B cell (primary cell): ENCODE measurements around the gene TRAPPC1. TPM values are rescaled to one million over a fixed set of nuclear protein-coding genes. Genes with fewer than 3 reads are reported as not detected.

ENCODE experiments used
- ATAC-seq: fragments of 200-7000 bp; cut with Tn5 transposase; one replicate; pipeline ENCODE4 v1.10.0; 2021; ENCODE audit warnings: low read depth, mild to moderate bottlenecking, moderate number of reproducible peaks, moderate library complexity
- CTCF ChIA-PET: fragments of 350-600 bp; sonication (Branson Sonifier 250); formaldehyde crosslinking; loops from one replicate; lab custom pipeline; 2021; ENCODE audit warnings: antibody characterized with exemption, inconsistent platforms; lab: Charles Lee
- POLR2A ChIA-PET: fragments of 350-600 bp; sonication (Branson Sonifier 250); formaldehyde crosslinking; loops from one replicate; lab custom pipeline; 2021; ENCODE audit warnings: antibody characterized with exemption; lab: Charles Lee
- DNase-seq: peaks from one replicate; pipeline ENCODE4 v3.0.0; 2013
- H2AFZ ChIP-seq: 2 replicates; pipeline ENCODE4 v1.6.1; 2012; ENCODE audit warnings: mild to moderate bottlenecking, low read depth, low read length; ENCODE audit not compliant: insufficient read depth, poor library complexity, severe bottlenecking
- H3K27ac ChIP-seq, 2 donors: 1 replicate in 1 of 2; 2 replicates in 1 of 2; pipeline ENCODE4 v1.5.1; 2012 to 2013; ENCODE audit warnings: low read length in 2 of 2, mild to moderate bottlenecking in 2 of 2, moderate library complexity in 1 of 2
- H3K27me3 ChIP-seq, 4 experiments: fragments of 200-600 bp in 1 of 4; sonication (generic) in 1 of 4; replicated peaks in 1 of 4; 1 replicate in 2 of 4; 2 replicates in 2 of 4; pipeline versions ENCODE4 v1.6.1 to v1.7.0; 2013 to 2016; ENCODE audit warnings: low read length in 3 of 4, mild to moderate bottlenecking in 2 of 4, mixed read lengths in 1 of 4, moderate library complexity in 1 of 4; ENCODE audit not compliant: insufficient read depth in 4 of 4, control insufficient read depth in 3 of 4; ENCODE audit errors: control extremely low read depth in 1 of 4
- H3K36me3 ChIP-seq, 2 experiments: replicated peaks in 1 of 2; 1 replicate in 1 of 2; 2 replicates in 1 of 2; pipeline versions ENCODE4 v1.6.1 to v1.7.1; 2013; ENCODE audit warnings: low read length in 1 of 2; ENCODE audit not compliant: insufficient read depth in 2 of 2, control insufficient read depth in 1 of 2; ENCODE audit errors: control extremely low read depth in 1 of 2, extremely low read depth in 1 of 2
- H3K4me1 ChIP-seq, 2 donors: fragments of 200-600 bp in 1 of 2; sonication (generic) in 1 of 2; 1 replicate in 1 of 2; 2 replicates in 1 of 2; pipeline versions ENCODE4 v1.5.1 to v1.6.1; 2013 to 2017; ENCODE audit warnings: low read length in 2 of 2; ENCODE audit not compliant: control insufficient read depth in 2 of 2, insufficient read depth in 2 of 2
- H3K4me2 ChIP-seq: replicated peaks from 2 replicates; pipeline ENCODE3; 2012; ENCODE audit warnings: mild to moderate bottlenecking, low read depth, low read length; ENCODE audit not compliant: poor library complexity, severe bottlenecking
- H3K4me3 ChIP-seq, 5 experiments: fragments of 200-600 bp in 1 of 5; sonication (generic) in 1 of 5; 1 replicate in 3 of 5; 2 replicates in 2 of 5; pipeline versions ENCODE4 v1.5.1 to v1.7.0; 2011 to 2016; ENCODE audit warnings: low read length in 4 of 5, mild to moderate bottlenecking in 4 of 5, low read depth in 2 of 5, control low read depth in 1 of 5, moderate library complexity in 1 of 5; ENCODE audit not compliant: insufficient read depth in 1 of 5; ENCODE audit errors: control extremely low read depth in 1 of 5, extremely low read depth in 1 of 5
- H3K79me2 ChIP-seq: fragments of 200-600 bp; sonication (generic); one replicate; pipeline ENCODE4 v1.6.0; 2016; ENCODE audit warnings: low read length; ENCODE audit not compliant: control insufficient read depth, insufficient read depth
- H3K9ac ChIP-seq: fragments of 200-600 bp; sonication (generic); 2 replicates; pipeline ENCODE4 v1.6.1; 2017; ENCODE audit warnings: mild to moderate bottlenecking, low read length, moderate library complexity
- H3K9me3 ChIP-seq, 3 donors: one replicate each; pipeline versions ENCODE4 v1.6.1 to v1.7.1; 2013; ENCODE audit warnings: low read length in 2 of 3; ENCODE audit not compliant: control insufficient read depth in 2 of 3, insufficient read depth in 1 of 3; ENCODE audit errors: control extremely low read depth in 1 of 3
- H4K20me1 ChIP-seq: 2 replicates; pipeline ENCODE4 v1.6.0; 2012; ENCODE audit warnings: mild to moderate bottlenecking, low read length; ENCODE audit not compliant: insufficient read depth, control insufficient read depth, poor library complexity, severe bottlenecking
- H3K27ac Mint-ChIP-seq: one replicate; pipeline ENCODE4 v1.8.0; 2021; ENCODE audit warnings: mixed read lengths
- H3K27me3 Mint-ChIP-seq: one replicate; pipeline ENCODE4 v1.8.0; 2021; ENCODE audit warnings: mixed read lengths
- H3K4me1 Mint-ChIP-seq: one replicate; pipeline ENCODE4 v1.8.0; 2021; ENCODE audit warnings: mixed read lengths
- H3K4me3 Mint-ChIP-seq: one replicate; pipeline ENCODE4 v1.8.0; 2021; ENCODE audit warnings: mixed read lengths
- H3K9me3 Mint-ChIP-seq: one replicate; pipeline ENCODE4 v1.8.0; 2022; ENCODE audit warnings: mixed read lengths; ENCODE audit not compliant: insufficient read depth
- CTCF ChIP-seq: fragments of 200-600 bp; IDR thresholded peaks from one replicate; pipeline ENCODE4 v1.8.0; 2022; ENCODE audit warnings: antibody characterized with exemption, mild to moderate bottlenecking
- EZH2 ChIP-seq: IDR thresholded peaks from 2 replicates; pipeline ENCODE4 v1.6.1; 2012; ENCODE audit warnings: borderline replicate concordance, low read depth, mild to moderate bottlenecking, moderate library complexity, low read length; ENCODE audit not compliant: insufficient read depth, poor library complexity, severe bottlenecking
- WGBS: methylation state at CpG from one replicate; pipeline ENCODE4 v1.1.5; 2013; ENCODE audit warnings: missing lambda C conversion rate; ENCODE audit not compliant: insufficient coverage; 5-methylcytosine and 5-hydroxymethylcytosine counted together
- intact Hi-C: fragments of 100-400 bp; cut with micrococcal nuclease; formaldehyde crosslinking; loops from one replicate; pipeline ENCODE4 v1.10.0; 2022
- polyA plus RNA-seq: library from polyadenylated mRNA; depleted of rRNA; stranded (reverse); fragments of >200 nt; gene quantifications from 2 replicates; pipeline ENCODE4 v1.2.3, GENCODE V29; 2012
- total RNA-seq, 2 donors: library from RNA; stranded (reverse); fragments of 120-200 nt in 1 of 2; gene quantifications; 1 replicate in 1 of 2; 2 replicates in 1 of 2; pipeline versions ENCODE4 v1.2.3 to v1.2.4, GENCODE V29; 2013 to 2022

TRAPPC1 gene
- total and polyA plus RNA-seq, 2 donors (not counting 1 experiment from before 2014, with no cell fraction given) = 118 to 173 TPM

- H3K4me1 Mint-ChIP-seq = peaks cover 16% of the 10 kb centered on the region
- Histone ChIP-seq H4K20me1 (no peaks in the 10 kb centered on the region), H3K36me3 (peaks cover 7 to 43% of the 10 kb centered on the region in 2 experiments), H3K4me1 (peaks cover 8 to 10% of the 10 kb centered on the region in 2 donors), H3K4me2 (no peak overlapping the region), H3K4me3 (no peak overlapping the region), H3K9me3 (no peaks in the 10 kb centered on the region), H3K79me2 (no peaks in the 10 kb centered on the region), H2AFZ (no peak overlapping the region), H3K27ac (no peak overlapping the region), H3K9ac (no peak overlapping the region), H3K27me3 (no peaks in the 10 kb centered on the region)
- H3K4me3 Mint-ChIP-seq = no peak overlapping the region
- no peaks in the 10 kb centered on the region for H3K27me3 Mint-ChIP-seq
- 89% methylated on average over 3 of the region's 9 CpGs for WGBS
- ChIA-PET CTCF (interaction anchor here (0.7 to 16.7 kb wide), 4 partner anchors 76 to 191 kb away, joined by 3 to 284 read pairs (median 40); no protein-coding TSS in a partner anchor), POLR2A (no interaction called here)
- TF ChIP-seq CTCF (no peak), EZH2 (no peak)
- DNase-seq (no peak), ATAC-seq (no peak)
- intact Hi-C loops = no loop called here
- H3K9me3 Mint-ChIP-seq = no peaks in the 10 kb centered on the region
- H3K27ac Mint-ChIP-seq = no peak overlapping the region
Observed at GRCh38 chr17:7911116-7911515, 20.6 kb downstream of the TRAPPC1 start.

GRCh38 chr17:7910711-7911110 lies 21.0 kb downstream of the TRAPPC1 start:
- ATAC-seq (no peak), DNase-seq (no peak)
- H3K4me3 Mint-ChIP-seq = no peak overlapping the region
- Histone ChIP-seq H3K27me3 (no peaks in the 10 kb centered on the region), H3K9ac (no peak overlapping the region), H3K4me1 (peaks cover 7 to 8% of the 10 kb centered on the region in 2 donors), H4K20me1 (no peaks in the 10 kb centered on the region), H3K27ac (no peak overlapping the region), H3K79me2 (no peaks in the 10 kb centered on the region), H2AFZ (no peak overlapping the region), H3K36me3 (peaks cover 7 to 47% of the 10 kb centered on the region in 2 experiments), H3K4me2 (no peak overlapping the region), H3K9me3 (no peaks in the 10 kb centered on the region), H3K4me3 (no peak overlapping the region)
- ChIA-PET CTCF (interaction anchor here (1.0 to 16.7 kb wide), 4 partner anchors 19 to 151 kb away, joined by 3 to 284 read pairs (median 40); partner anchors contain the start of gene KCNAB3), POLR2A (no interaction called here)
- WGBS = 100% methylated on average over 12 of the region's 13 CpGs
- no peak overlapping the region for H3K27ac Mint-ChIP-seq
- intact Hi-C loops = no loop called here
- H3K4me1 Mint-ChIP-seq = peaks cover 16% of the 10 kb centered on the region
- TF ChIP-seq CTCF (no peak), EZH2 (no peak)
- H3K27me3 Mint-ChIP-seq = no peaks in the 10 kb centered on the region
- no peaks in the 10 kb centered on the region for H3K9me3 Mint-ChIP-seq
